ENCODE results near the gene CPTP. TPM values are rescaled to one million over a fixed set of nuclear protein-coding genes. Genes with fewer than 3 reads are reported as not detected.

Gene CPTP
- total and polyA plus RNA-seq, 10 of the 15 experiments (the other 5 are each of a cell fraction or from before 2014, with no cell fraction given) = 0.06 to 24.3 (median 10.0) TPM

GRCh38 chr1:1374929-1375662, 50.5 kb downstream of the CPTP start, which contains the start of gene AURKAIP1 (continued):
- peak; percentile 93 for TF ChIP-seq ZNF24 (IDR thresholded peaks at IDR 0.05)
- peak; percentile 84 for TF ChIP-seq POLR2AphosphoS5 (IDR thresholded peaks at IDR 0.05; ENCODE audit: low read length)
- peak; percentile 97 for TF ChIP-seq GABPA (IDR thresholded peaks at IDR 0.05; ENCODE audit: low read depth)
- TF ChIP-seq, protein P1, sequence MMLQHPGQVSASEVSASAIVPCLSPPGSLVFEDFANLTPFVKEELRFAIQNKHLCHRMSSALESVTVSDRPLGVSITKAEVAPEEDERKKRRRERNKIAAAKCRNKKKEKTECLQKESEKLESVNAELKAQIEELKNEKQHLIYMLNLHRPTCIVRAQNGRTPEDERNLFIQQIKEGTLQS (IDR thresholded peaks at IDR 0.05; ENCODE audit: borderline replicate concordance, extremely low read depth, low read depth, low read length) = peak; percentile 28; the same call in 1 of the 2 replicates
- TF ChIP-seq E4F1 (IDR thresholded peaks at IDR 0.05; ENCODE audit: borderline replicate concordance, partially characterized antibody) = peak; percentile 81
- no peak for TF ChIP-seq STAT3 (IDR thresholded peaks at IDR 0.05; ENCODE audit: low read depth, low read length)
- TF ChIP-seq, protein P2, sequence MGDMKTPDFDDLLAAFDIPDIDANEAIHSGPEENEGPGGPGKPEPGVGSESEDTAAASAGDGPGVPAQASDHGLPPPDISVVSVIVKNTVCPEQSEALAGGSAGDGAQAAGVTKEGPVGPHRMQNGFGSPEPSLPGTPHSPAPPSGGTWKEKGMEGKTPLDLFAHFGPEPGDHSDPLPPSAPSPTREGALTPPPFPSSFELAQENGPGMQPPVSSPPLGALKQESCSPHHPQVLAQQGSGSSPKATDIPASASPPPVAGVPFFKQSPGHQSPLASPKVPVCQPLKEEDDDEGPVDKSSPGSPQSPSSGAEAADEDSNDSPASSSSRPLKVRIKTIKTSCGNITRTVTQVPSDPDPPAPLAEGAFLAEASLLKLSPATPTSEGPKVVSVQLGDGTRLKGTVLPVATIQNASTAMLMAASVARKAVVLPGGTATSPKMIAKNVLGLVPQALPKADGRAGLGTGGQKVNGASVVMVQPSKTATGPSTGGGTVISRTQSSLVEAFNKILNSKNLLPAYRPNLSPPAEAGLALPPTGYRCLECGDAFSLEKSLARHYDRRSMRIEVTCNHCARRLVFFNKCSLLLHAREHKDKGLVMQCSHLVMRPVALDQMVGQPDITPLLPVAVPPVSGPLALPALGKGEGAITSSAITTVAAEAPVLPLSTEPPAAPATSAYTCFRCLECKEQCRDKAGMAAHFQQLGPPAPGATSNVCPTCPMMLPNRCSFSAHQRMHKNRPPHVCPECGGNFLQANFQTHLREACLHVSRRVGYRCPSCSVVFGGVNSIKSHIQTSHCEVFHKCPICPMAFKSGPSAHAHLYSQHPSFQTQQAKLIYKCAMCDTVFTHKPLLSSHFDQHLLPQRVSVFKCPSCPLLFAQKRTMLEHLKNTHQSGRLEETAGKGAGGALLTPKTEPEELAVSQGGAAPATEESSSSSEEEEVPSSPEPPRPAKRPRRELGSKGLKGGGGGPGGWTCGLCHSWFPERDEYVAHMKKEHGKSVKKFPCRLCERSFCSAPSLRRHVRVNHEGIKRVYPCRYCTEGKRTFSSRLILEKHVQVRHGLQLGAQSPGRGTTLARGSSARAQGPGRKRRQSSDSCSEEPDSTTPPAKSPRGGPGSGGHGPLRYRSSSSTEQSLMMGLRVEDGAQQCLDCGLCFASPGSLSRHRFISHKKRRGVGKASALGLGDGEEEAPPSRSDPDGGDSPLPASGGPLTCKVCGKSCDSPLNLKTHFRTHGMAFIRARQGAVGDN (IDR thresholded peaks at IDR 0.05) = peak; percentile 80
- TF ChIP-seq SMARCA5 (IDR thresholded peaks at IDR 0.05) = peak; percentile 99
- no peak for TF ChIP-seq PAX8 (IDR thresholded peaks at IDR 0.05)
- TF ChIP-seq RUNX3 (IDR thresholded peaks at IDR 0.05; ENCODE audit: low read length) = peak; percentile 83
- TF ChIP-seq POLR2A (IDR thresholded peaks at IDR 0.05; ENCODE audit: low read depth, low read length) = peak; percentile 86
- TF ChIP-seq CBX5 (IDR thresholded peaks at IDR 0.05; ENCODE audit: low read depth) = peak; percentile 98
- TF ChIP-seq ZNF207 (IDR thresholded peaks at IDR 0.05; ENCODE audit: borderline replicate concordance) = peak; percentile 100
- TF ChIP-seq KAT2A (conservative IDR thresholded peaks at IDR 0.05; ENCODE audit: control insufficient read depth, low read depth, low read length) = no peak
- TF ChIP-seq SIN3A (IDR thresholded peaks at IDR 0.05; ENCODE audit: low read depth, low read length) = peak; percentile 88; the same call in 1 of the 2 replicates
- TF ChIP-seq NBN (IDR thresholded peaks at IDR 0.05) = peak; percentile 94
- 0 out of 2 replicates have a peak, but pooled peaks have one; percentile 80 for TF ChIP-seq CHD1 (IDR thresholded peaks at IDR 0.05; ENCODE audit: low read depth, low read length)
- 0 out of 2 replicates have a peak, but pooled peaks have one; percentile 47 for TF ChIP-seq PAX5 (IDR thresholded peaks at IDR 0.05; ENCODE audit: borderline replicate concordance, low read depth, low read length)
- peak; percentile 88 for TF ChIP-seq SP1 (IDR thresholded peaks at IDR 0.05; ENCODE audit: low read depth, low read length)
- peak; percentile 85 for TF ChIP-seq BRCA1 (IDR thresholded peaks at IDR 0.05; ENCODE audit: low read depth, low read length)
- TF ChIP-seq CHD4 (IDR thresholded peaks at IDR 0.05) = no peak
- peak; percentile 100 for TF ChIP-seq LARP7 (IDR thresholded peaks at IDR 0.05)
- no peak; the same call in 1 of the 2 replicates for TF ChIP-seq ESRRA (IDR thresholded peaks at IDR 0.05; ENCODE audit: low read length)
- peak; percentile 32; the same call in 1 of the 2 replicates for TF ChIP-seq TBL1XR1 (IDR thresholded peaks at IDR 0.05; ENCODE audit: low read depth, low read length)
- TF ChIP-seq SIX5 (IDR thresholded peaks at IDR 0.05; ENCODE audit: low read depth, low read length, severe bottlenecking) = peak; percentile 94
- TF ChIP-seq JUND (IDR thresholded peaks at IDR 0.05; ENCODE audit: low read depth, low read length) = 0 out of 2 replicates have a peak, but pooled peaks have one; percentile 54
- TF ChIP-seq NR2C1 (IDR thresholded peaks at IDR 0.05) = peak; percentile 97

All from GM12878 (cell line).